T-helper 2 cell treated with Interferon-gamma antibody and Interleukin-4, amounts not matched to agents 5 μg/mL and 100 μg/mL, for 36 hours (primary cell): Measurements from ENCODE around the gene COA1.
"Not testable (repeated sequence)": the region's sequence is repeated elsewhere in the genome, so short reads cannot be mapped to it uniquely, and the experiment has no call there.

ENCODE experiments used
- DNase-seq: peaks from one replicate; pipeline ENCODE4 v3.0.0; 2021; ENCODE audit warnings: low spot score
- H3K27ac Mint-ChIP-seq: one replicate; pipeline ENCODE4 v1.8.0; 2021; ENCODE audit warnings: mild to moderate bottlenecking, mixed read lengths
- H3K27me3 Mint-ChIP-seq: one replicate; pipeline ENCODE4 v1.8.0; 2021; ENCODE audit warnings: low read depth, mixed read lengths
- H3K36me3 Mint-ChIP-seq: one replicate; pipeline ENCODE4 v1.8.0; 2021; ENCODE audit warnings: low read depth, mixed read lengths
- H3K4me1 Mint-ChIP-seq: one replicate; pipeline ENCODE4 v1.8.0; 2021; ENCODE audit warnings: low read depth, mixed read lengths
- H3K4me3 Mint-ChIP-seq: one replicate; pipeline ENCODE4 v1.8.0; 2022; ENCODE audit warnings: mild to moderate bottlenecking, moderate library complexity, mixed read lengths
- H3K9me3 Mint-ChIP-seq: one replicate; pipeline ENCODE4 v1.8.0; 2021; ENCODE audit warnings: mixed read lengths

COA1 gene

GRCh38 chr7:43677864-43678263 lies 51.5 kb downstream of the COA1 start:
- peaks cover 51% of the 10 kb centered on the region for H3K4me1 Mint-ChIP-seq

GRCh38 chr7:43674559-43675436 lies 54.5 kb downstream of the COA1 start:
- no peak for DNase-seq
- peaks cover 53% of the 10 kb centered on the region for H3K4me1 Mint-ChIP-seq
- no peaks in the 10 kb centered on the region for H3K27me3 Mint-ChIP-seq
- H3K9me3 Mint-ChIP-seq: peaks cover 40% of the 10 kb centered on the region
- H3K27ac Mint-ChIP-seq: no peak overlapping the region
- peaks cover 42% of the 10 kb centered on the region for H3K36me3 Mint-ChIP-seq
- H3K4me3 Mint-ChIP-seq: no peak overlapping the region

More at GRCh38 chr7:43677864-43678263, 51.5 kb downstream of the COA1 start:
- no peak overlapping the region for H3K27ac Mint-ChIP-seq
- no peaks in the 10 kb centered on the region for H3K27me3 Mint-ChIP-seq
- H3K9me3 Mint-ChIP-seq: peaks cover 19% of the 10 kb centered on the region
- H3K36me3 Mint-ChIP-seq: peaks cover 22% of the 10 kb centered on the region
- no peak for DNase-seq
- peak overlapping the region; percentile 28 for H3K4me3 Mint-ChIP-seq

GRCh38 chr7:43673243-43673976 lies 55.9 kb downstream of the COA1 start:
- DNase-seq, H3K27ac Mint-ChIP-seq, H3K4me3 Mint-ChIP-seq, H3K27me3 Mint-ChIP-seq: not testable (repeated sequence)
- Mint-ChIP-seq H3K4me1 (peaks cover 48% of the 10 kb centered on the region), H3K9me3 (peaks cover 43% of the 10 kb centered on the region), H3K36me3 (peaks cover 50% of the 10 kb centered on the region)

- H3K27me3 Mint-ChIP-seq: no peaks in the 10 kb centered on the region
- H3K36me3 Mint-ChIP-seq: peaks cover 59% of the 10 kb centered on the region
- H3K27ac Mint-ChIP-seq: no peak overlapping the region
Measured at GRCh38 chr7:43671521-43671920, 57.8 kb downstream of the COA1 start.

GRCh38 chr7:43669286-43670081 lies 59.8 kb downstream of the COA1 start:
- Mint-ChIP-seq H3K4me1 (peaks cover 44% of the 10 kb centered on the region), H3K9me3 (peaks cover 53% of the 10 kb centered on the region), H3K4me3 (peak overlapping the region; percentile 72), H3K27ac (peak overlapping the region; percentile 85), H3K36me3 (peaks cover 65% of the 10 kb centered on the region), H3K27me3 (no peaks in the 10 kb centered on the region)
- DNase-seq: peak; percentile 70

More at GRCh38 chr7:43671521-43671920, 57.8 kb downstream of the COA1 start:
- DNase-seq: no peak
- no peak overlapping the region for H3K4me3 Mint-ChIP-seq
- H3K9me3 Mint-ChIP-seq: peaks cover 59% of the 10 kb centered on the region
- peaks cover 41% of the 10 kb centered on the region for H3K4me1 Mint-ChIP-seq

GRCh38 chr7:43668035-43668434 lies 61.3 kb downstream of the COA1 start:
- H3K27ac Mint-ChIP-seq: no peak overlapping the region
- peaks cover 42% of the 10 kb centered on the region for H3K9me3 Mint-ChIP-seq
- no peak for DNase-seq
- H3K4me3 Mint-ChIP-seq: no peak overlapping the region
- H3K27me3 Mint-ChIP-seq: no peaks in the 10 kb centered on the region
- H3K36me3 Mint-ChIP-seq: peaks cover 60% of the 10 kb centered on the region
- H3K4me1 Mint-ChIP-seq: peaks cover 34% of the 10 kb centered on the region

- Mint-ChIP-seq H3K27ac (no peak overlapping the region), H3K9me3 (peaks cover 31% of the 10 kb centered on the region), H3K4me3 (no peak overlapping the region), H3K27me3 (no peaks in the 10 kb centered on the region), H3K36me3 (peaks cover 54% of the 10 kb centered on the region), H3K4me1 (peaks cover 33% of the 10 kb centered on the region)
- DNase-seq: no peak
Measured at GRCh38 chr7:43666938-43667337, 62.4 kb downstream of the COA1 start.

- peaks cover 33% of the 10 kb centered on the region for H3K4me1 Mint-ChIP-seq
- H3K9me3 Mint-ChIP-seq: peaks cover 19% of the 10 kb centered on the region
- H3K4me3 Mint-ChIP-seq: no peak overlapping the region
- no peaks in the 10 kb centered on the region for H3K27me3 Mint-ChIP-seq
- no peak for DNase-seq
- peaks cover 51% of the 10 kb centered on the region for H3K36me3 Mint-ChIP-seq
- no peak overlapping the region for H3K27ac Mint-ChIP-seq
Measured at GRCh38 chr7:43664681-43665080, 64.6 kb downstream of the COA1 start.

- Mint-ChIP-seq H3K27me3 (no peaks in the 10 kb centered on the region), H3K4me3 (no peak overlapping the region), H3K36me3 (peaks cover 37% of the 10 kb centered on the region), H3K9me3 (no peaks in the 10 kb centered on the region), H3K4me1 (peaks cover 43% of the 10 kb centered on the region), H3K27ac (peak overlapping the region; percentile 39)
- no peak for DNase-seq
Measured at GRCh38 chr7:43660141-43660540, 69.2 kb downstream of the COA1 start.

- no peak overlapping the region for H3K27ac Mint-ChIP-seq
- no peak overlapping the region for H3K4me3 Mint-ChIP-seq
- peaks cover 2% of the 10 kb centered on the region for H3K9me3 Mint-ChIP-seq
- H3K27me3 Mint-ChIP-seq: no peaks in the 10 kb centered on the region
- no peak for DNase-seq
- H3K36me3 Mint-ChIP-seq: peaks cover 37% of the 10 kb centered on the region
- H3K4me1 Mint-ChIP-seq: peaks cover 40% of the 10 kb centered on the region
Measured at GRCh38 chr7:43659549-43659896, 69.8 kb downstream of the COA1 start.

GRCh38 chr7:43658718-43659548 lies 70.4 kb downstream of the COA1 start:
- no peaks in the 10 kb centered on the region for H3K27me3 Mint-ChIP-seq
- peak overlapping the region; percentile 65 for H3K4me3 Mint-ChIP-seq
- peaks cover 42% of the 10 kb centered on the region for H3K36me3 Mint-ChIP-seq
- peak overlapping the region; percentile 82 for H3K27ac Mint-ChIP-seq
- H3K9me3 Mint-ChIP-seq: peaks cover 4% of the 10 kb centered on the region
- H3K4me1 Mint-ChIP-seq: peaks cover 43% of the 10 kb centered on the region
- peak; percentile 52 for DNase-seq

GRCh38 chr7:43656997-43657396 lies 72.3 kb downstream of the COA1 start:
- no peak for DNase-seq
- H3K27ac Mint-ChIP-seq: no peak overlapping the region
- H3K4me3 Mint-ChIP-seq: no peak overlapping the region
- peaks cover 52% of the 10 kb centered on the region for H3K4me1 Mint-ChIP-seq
- no peaks in the 10 kb centered on the region for H3K27me3 Mint-ChIP-seq
- H3K9me3 Mint-ChIP-seq: peaks cover 4% of the 10 kb centered on the region
- H3K36me3 Mint-ChIP-seq: peaks cover 44% of the 10 kb centered on the region

GRCh38 chr7:43655584-43655983 lies 73.7 kb downstream of the COA1 start:
- no peak overlapping the region for H3K4me3 Mint-ChIP-seq
- no peak for DNase-seq
- peaks cover 4% of the 10 kb centered on the region for H3K9me3 Mint-ChIP-seq
- H3K36me3 Mint-ChIP-seq: peaks cover 44% of the 10 kb centered on the region
- H3K27ac Mint-ChIP-seq: no peak overlapping the region
- peaks cover 60% of the 10 kb centered on the region for H3K4me1 Mint-ChIP-seq
- no peaks in the 10 kb centered on the region for H3K27me3 Mint-ChIP-seq
